ENCODE data around the gene CACNA1C.

DNA sequence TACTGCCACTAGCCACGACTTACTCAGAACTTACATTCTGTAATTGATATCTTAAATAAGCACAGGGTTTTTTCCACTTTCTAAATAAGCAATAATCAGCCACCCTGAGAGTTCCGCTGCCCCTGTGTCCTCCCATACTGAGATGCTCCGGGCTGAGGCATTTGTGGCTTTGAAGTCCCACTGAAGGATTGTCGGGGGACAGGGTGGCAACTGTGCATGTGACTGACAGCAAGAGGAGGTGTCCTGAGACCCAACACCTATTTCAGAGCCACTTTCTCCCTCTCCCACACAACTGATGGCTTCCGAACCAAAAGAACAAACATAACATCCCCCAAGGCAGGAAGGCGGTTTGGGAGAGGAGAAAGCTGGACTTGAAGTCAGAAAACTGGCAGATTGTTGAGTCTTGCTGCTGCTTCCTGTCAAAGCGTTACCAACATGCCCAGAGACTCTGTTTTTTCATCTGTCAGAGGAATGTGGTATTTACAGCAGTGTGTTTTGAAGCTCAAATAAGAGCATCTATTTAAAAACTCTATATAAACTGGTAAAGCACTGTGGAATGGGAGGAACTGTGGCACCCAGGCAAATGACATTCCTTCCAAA is 584.1 kb downstream of the CACNA1C start:
- TF ChIP-seq, protein P1, sequence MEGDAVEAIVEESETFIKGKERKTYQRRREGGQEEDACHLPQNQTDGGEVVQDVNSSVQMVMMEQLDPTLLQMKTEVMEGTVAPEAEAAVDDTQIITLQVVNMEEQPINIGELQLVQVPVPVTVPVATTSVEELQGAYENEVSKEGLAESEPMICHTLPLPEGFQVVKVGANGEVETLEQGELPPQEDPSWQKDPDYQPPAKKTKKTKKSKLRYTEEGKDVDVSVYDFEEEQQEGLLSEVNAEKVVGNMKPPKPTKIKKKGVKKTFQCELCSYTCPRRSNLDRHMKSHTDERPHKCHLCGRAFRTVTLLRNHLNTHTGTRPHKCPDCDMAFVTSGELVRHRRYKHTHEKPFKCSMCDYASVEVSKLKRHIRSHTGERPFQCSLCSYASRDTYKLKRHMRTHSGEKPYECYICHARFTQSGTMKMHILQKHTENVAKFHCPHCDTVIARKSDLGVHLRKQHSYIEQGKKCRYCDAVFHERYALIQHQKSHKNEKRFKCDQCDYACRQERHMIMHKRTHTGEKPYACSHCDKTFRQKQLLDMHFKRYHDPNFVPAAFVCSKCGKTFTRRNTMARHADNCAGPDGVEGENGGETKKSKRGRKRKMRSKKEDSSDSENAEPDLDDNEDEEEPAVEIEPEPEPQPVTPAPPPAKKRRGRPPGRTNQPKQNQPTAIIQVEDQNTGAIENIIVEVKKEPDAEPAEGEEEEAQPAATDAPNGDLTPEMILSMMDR (conservative IDR thresholded peaks at IDR 0.05), result no peak
- TF ChIP-seq ZFX (IDR thresholded peaks at IDR 0.05), result no peak

Data from C4-2B (cell line).